GM12891 (cell line): ENCODE measurements around the gene SENP2.

Experiments
- PAX5 ChIP-seq: IDR thresholded peaks from 2 replicates; pipeline ENCODE4 v1.6.1; 2011; ENCODE audit warnings: low read length, moderate library complexity, mild to moderate bottlenecking; ENCODE audit not compliant: insufficient read depth, severe bottlenecking
- POLR2A ChIP-seq: IDR thresholded peaks from 2 replicates; pipeline ENCODE4 v1.6.1; 2011; ENCODE audit warnings: low read depth, low read length, control low read depth
- POLR2AphosphoS5 ChIP-seq: IDR thresholded peaks from 2 replicates; pipeline ENCODE4 v1.6.1; 2011; ENCODE audit warnings: low read depth, low read length, control low read depth
- POU2F2 ChIP-seq: IDR thresholded peaks from 2 replicates; pipeline ENCODE4 v1.6.1; 2011; ENCODE audit warnings: low read depth, mild to moderate bottlenecking, control low read depth, low read length, moderate library complexity
- SPI1 ChIP-seq: IDR thresholded peaks from 2 replicates; pipeline ENCODE4 v1.6.1; 2011; ENCODE audit warnings: low read depth, low read length, control low read depth
- TAF1 ChIP-seq: IDR thresholded peaks from 2 replicates; pipeline ENCODE4 v1.6.1; 2011; ENCODE audit warnings: low read depth, low read length, control low read depth

GRCh38 chr3:185540695-185541094, 45.4 kb upstream of the SENP2 start:
- TF ChIP-seq POLR2A (no peak), POLR2AphosphoS5 (no peak), TAF1 (no peak), POU2F2 (no peak), SPI1 (no peak), PAX5 (no peak)
